Measurements from ENCODE around the gene NACAD. TPM values are rescaled to one million over a fixed set of nuclear protein-coding genes. Genes with fewer than 3 reads are reported as not detected.

The NACAD gene, protein sequence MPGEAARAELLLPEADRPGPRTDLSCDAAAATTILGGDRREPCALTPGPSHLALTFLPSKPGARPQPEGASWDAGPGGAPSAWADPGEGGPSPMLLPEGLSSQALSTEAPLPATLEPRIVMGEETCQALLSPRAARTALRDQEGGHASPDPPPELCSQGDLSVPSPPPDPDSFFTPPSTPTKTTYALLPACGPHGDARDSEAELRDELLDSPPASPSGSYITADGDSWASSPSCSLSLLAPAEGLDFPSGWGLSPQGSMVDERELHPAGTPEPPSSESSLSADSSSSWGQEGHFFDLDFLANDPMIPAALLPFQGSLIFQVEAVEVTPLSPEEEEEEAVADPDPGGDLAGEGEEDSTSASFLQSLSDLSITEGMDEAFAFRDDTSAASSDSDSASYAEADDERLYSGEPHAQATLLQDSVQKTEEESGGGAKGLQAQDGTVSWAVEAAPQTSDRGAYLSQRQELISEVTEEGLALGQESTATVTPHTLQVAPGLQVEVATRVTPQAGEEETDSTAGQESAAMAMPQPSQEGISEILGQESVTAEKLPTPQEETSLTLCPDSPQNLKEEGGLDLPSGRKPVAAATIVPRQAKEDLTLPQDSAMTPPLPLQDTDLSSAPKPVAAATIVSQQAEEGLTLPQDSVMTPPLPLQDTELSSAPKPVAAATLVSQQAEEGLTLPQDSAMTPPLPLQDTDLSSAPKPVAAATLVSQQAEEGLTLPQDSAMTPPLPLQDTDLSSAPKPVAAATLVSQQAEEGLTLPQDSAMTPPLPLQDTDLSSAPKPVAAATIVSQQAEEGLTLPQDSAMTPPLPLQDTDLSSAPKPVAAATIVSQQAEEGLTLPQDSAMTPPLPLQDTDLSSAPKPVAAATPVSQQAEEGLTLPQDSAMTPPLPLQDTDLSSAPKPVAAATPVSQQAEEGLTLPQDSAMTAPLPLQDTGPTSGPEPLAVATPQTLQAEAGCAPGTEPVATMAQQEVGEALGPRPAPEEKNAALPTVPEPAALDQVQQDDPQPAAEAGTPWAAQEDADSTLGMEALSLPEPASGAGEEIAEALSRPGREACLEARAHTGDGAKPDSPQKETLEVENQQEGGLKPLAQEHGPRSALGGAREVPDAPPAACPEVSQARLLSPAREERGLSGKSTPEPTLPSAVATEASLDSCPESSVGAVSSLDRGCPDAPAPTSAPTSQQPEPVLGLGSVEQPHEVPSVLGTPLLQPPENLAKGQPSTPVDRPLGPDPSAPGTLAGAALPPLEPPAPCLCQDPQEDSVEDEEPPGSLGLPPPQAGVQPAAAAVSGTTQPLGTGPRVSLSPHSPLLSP (N-terminal part only)
- total RNA-seq, result 1 to 10 TPM in 1 of 2 donors, under 1 TPM in 1; 0.78 to 1.6 TPM

- WGBS, 2 donors, result 1 to 3% methylated on average over 30 to 40 of the region's 50 CpGs
- H3K36me3 ChIP-seq (replicated peaks in 1 of 2; ENCODE audit: insufficient read depth in 1 of 2, low read depth in 2 of 2), result no peaks in the 10 kb centered on the region
- TF ChIP-seq, protein P1, sequence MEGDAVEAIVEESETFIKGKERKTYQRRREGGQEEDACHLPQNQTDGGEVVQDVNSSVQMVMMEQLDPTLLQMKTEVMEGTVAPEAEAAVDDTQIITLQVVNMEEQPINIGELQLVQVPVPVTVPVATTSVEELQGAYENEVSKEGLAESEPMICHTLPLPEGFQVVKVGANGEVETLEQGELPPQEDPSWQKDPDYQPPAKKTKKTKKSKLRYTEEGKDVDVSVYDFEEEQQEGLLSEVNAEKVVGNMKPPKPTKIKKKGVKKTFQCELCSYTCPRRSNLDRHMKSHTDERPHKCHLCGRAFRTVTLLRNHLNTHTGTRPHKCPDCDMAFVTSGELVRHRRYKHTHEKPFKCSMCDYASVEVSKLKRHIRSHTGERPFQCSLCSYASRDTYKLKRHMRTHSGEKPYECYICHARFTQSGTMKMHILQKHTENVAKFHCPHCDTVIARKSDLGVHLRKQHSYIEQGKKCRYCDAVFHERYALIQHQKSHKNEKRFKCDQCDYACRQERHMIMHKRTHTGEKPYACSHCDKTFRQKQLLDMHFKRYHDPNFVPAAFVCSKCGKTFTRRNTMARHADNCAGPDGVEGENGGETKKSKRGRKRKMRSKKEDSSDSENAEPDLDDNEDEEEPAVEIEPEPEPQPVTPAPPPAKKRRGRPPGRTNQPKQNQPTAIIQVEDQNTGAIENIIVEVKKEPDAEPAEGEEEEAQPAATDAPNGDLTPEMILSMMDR (IDR thresholded peaks at IDR 0.05), result no peak
- TF ChIP-seq POLR2A (IDR thresholded peaks at IDR 0.05), result no peak
- peak; percentile 54 for ATAC-seq
- peak in 1 of 4 donors; percentile 57 for DNase-seq
- H3K4me3 ChIP-seq, result peak within 1 kb of the TSS; percentile 8 to 21
- peaks cover 7% of the 10 kb centered on the region for H3K4me1 ChIP-seq
- no peaks in the 10 kb centered on the region for H3K9me3 ChIP-seq
- intact Hi-C loops (cut with DNase I), result no loop called here
- H3K27me3 ChIP-seq, result peaks cover 0 to 5% of the 10 kb centered on the region in 2 donors
- no peak within 1 kb of the TSS for H3K27ac ChIP-seq
Observed at GRCh38 chr7:45088821-45089340, at the start of gene NACAD. TSS of gene NACAD (minus strand) at chr7:45088969. CDS start at chr7:45088894, 75 bp downstream.

- 31% methylated on average over 9 of the region's 9 CpGs for WGBS, 2 donors
- intact Hi-C loops (cut with DNase I), result loop anchor here (10.0 kb wide), 1 partner anchor 282 kb away; no protein-coding TSS in a partner anchor
- Histone ChIP-seq H3K36me3 (replicated peaks in 1 of 2; ENCODE audit: insufficient read depth in 1 of 2, low read depth in 2 of 2) (no peaks in the 10 kb centered on the region), H3K4me3 (no peak overlapping the region), H3K4me1 (no peaks in the 10 kb centered on the region), H3K9me3 (no peaks in the 10 kb centered on the region), H3K27me3 (no peaks in the 10 kb centered on the region), H3K27ac (no peak overlapping the region)
- DNase-seq, result peak; percentile 52 to 63 (median 60)
- peak; percentile 88 for ATAC-seq
- TF ChIP-seq, protein P1 (IDR thresholded peaks at IDR 0.05), result peak; percentile 66 to 93 (median 85)
- no peak for TF ChIP-seq POLR2A (IDR thresholded peaks at IDR 0.05)
Observed at GRCh38 chr7:45136106-45137060, 47.6 kb upstream of the NACAD start.

DNA sequence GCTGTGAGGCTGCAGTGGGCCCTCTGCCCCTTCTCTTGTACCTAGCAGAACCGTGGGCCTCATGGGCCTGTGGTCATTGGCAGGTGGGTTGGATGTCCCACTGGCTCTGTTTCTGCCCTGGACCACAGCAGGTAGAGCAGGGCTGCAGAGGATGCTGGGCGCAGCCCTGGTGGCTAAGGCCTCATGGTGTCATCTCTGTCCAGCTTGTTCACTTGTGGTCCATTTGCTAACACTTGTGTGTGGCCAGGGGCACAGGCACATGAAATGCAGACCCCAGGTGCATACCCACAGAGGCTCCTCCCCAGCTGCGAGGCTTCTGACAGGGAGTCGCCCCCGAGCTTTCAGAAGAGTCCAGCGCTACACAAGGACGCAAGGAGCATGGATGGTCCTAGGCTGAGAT lies 45.1 kb upstream of the NACAD start:
- no peaks in the 10 kb centered on the region for H3K4me1 ChIP-seq
- DNase-seq (no peak), ATAC-seq (no peak)
- no peaks in the 10 kb centered on the region for H3K9me3 ChIP-seq
- 75 to 84% methylated on average over 4 to 7 of the region's 7 CpGs for WGBS, 2 donors
- H3K27ac ChIP-seq, result no peak overlapping the region
- H3K4me3 ChIP-seq, result no peak overlapping the region
- no peaks in the 10 kb centered on the region for H3K36me3 ChIP-seq (replicated peaks in 1 of 2; ENCODE audit: insufficient read depth in 1 of 2, low read depth in 2 of 2)
- TF ChIP-seq POLR2A (IDR thresholded peaks at IDR 0.05), result no peak
- TF ChIP-seq, protein P1 (IDR thresholded peaks at IDR 0.05), result no peak
- intact Hi-C loops (cut with DNase I), result loop anchor here (5.0 to 10.0 kb wide), 2 partner anchors 162 to 279 kb away; no protein-coding TSS in a partner anchor
- H3K27me3 ChIP-seq, result no peaks in the 10 kb centered on the region
